Activated CD4-positive, CD25-positive, alpha-beta regulatory T cell (primary cell): ENCODE results near the gene ACO2.
"Not testable (repeated sequence)": the region's sequence is repeated elsewhere in the genome, so short reads cannot be mapped to it uniquely, and the experiment has no call there.

Experiments
- DNase-seq, 4 experiments: peaks; one replicate each; lab custom pipeline; 2025; lab: John Stamatoyannopoulos, UW

The ACO2 gene

GRCh38 chr22:41468381-41469217 is at the start of gene ACO2, which contains the start of gene PHF5A:
Gene ACO2, plus strand, starts transcription at chr22:41469117. Its CDS starts 30 bp downstream, at chr22:41469147.
Gene PHF5A, minus strand, starts transcription at chr22:41468692. Its CDS starts 39 bp downstream, at chr22:41468653.
- DNase-seq = peak; percentile 90 to 96 (median 92)

GRCh38 chr22:41425660-41426365 is 43.1 kb upstream of the ACO2 start:
- DNase-seq = no peak

- DNase-seq = no peak
These were observed 39.5 kb upstream of the ACO2 start for GRCh38 chr22:41429232-41429950.

- no peak for DNase-seq
These were observed 39.0 kb upstream of the ACO2 start for GRCh38 chr22:41429951-41430332.

GRCh38 chr22:41431656-41432055 is 37.3 kb upstream of the ACO2 start:
- DNase-seq = no peak

GRCh38 chr22:41433480-41433879 is 35.4 kb upstream of the ACO2 start:
- not testable (repeated sequence) for DNase-seq

GRCh38 chr22:41434361-41435003 is 34.4 kb upstream of the ACO2 start:
- not testable (repeated sequence) for DNase-seq

GRCh38 chr22:41435560-41435959 is 33.4 kb upstream of the ACO2 start:
- no peak for DNase-seq

GRCh38 chr22:41436322-41437113 is 32.4 kb upstream of the ACO2 start:
- DNase-seq = no peak

GRCh38 chr22:41437198-41437597 is 31.7 kb upstream of the ACO2 start:
- no peak for DNase-seq

- not testable (repeated sequence) for DNase-seq
These were observed 28.4 kb upstream of the ACO2 start for GRCh38 chr22:41440511-41440910.

GRCh38 chr22:41442240-41442792 is 26.6 kb upstream of the ACO2 start:
- no peak for DNase-seq

- peak; percentile 51 to 62 (median 56) for DNase-seq
These were observed 24.4 kb upstream of the ACO2 start for GRCh38 chr22:41444360-41445128.

- DNase-seq = no peak
These were observed 23.5 kb upstream of the ACO2 start for GRCh38 chr22:41445129-41446056.

- DNase-seq = no peak
These were observed 22.8 kb upstream of the ACO2 start for GRCh38 chr22:41446057-41446501.

- peak; percentile 82 to 92 (median 88) for DNase-seq
These were observed 22.1 kb upstream of the ACO2 start, which contains the start of gene TOB2 for GRCh38 chr22:41446639-41447434. Gene TOB2, minus strand, starts transcription at chr22:41446801. Its CDS starts 9,456 bp downstream, at chr22:41437345.

GRCh38 chr22:41447435-41448188 is 21.3 kb upstream of the ACO2 start:
- DNase-seq = peak; percentile 27 to 55 (median 42)
